HepG2 (cell line): Measurements from ENCODE around the gene UBB. TPM values are rescaled to one million over a fixed set of nuclear protein-coding genes. Genes with fewer than 3 reads are reported as not detected.

Experiments
- ELF4 ChIP-seq: sonication (generic); formaldehyde crosslinking; IDR thresholded peaks from 2 replicates; pipeline ENCODE4 v1.5.0; 2020; ENCODE audit warnings: missing genetic modification reagents, mild to moderate bottlenecking, moderate library complexity, borderline replicate concordance
- MTA3 ChIP-seq: sonication (generic); formaldehyde crosslinking; IDR thresholded peaks from 2 replicates; pipeline ENCODE4 v1.4.0; 2020; ENCODE audit warnings: missing genetic modification reagents
- MYNN ChIP-seq: sonication (generic); formaldehyde crosslinking; IDR thresholded peaks from 2 replicates; pipeline ENCODE4 v1.4.0; 2020; ENCODE audit warnings: mild to moderate bottlenecking, low read depth, missing genetic modification reagents
- NFKBIZ ChIP-seq: IDR thresholded peaks from 2 replicates; pipeline ENCODE4 v1.6.1; 2018; ENCODE audit warnings: missing genetic modification reagents, missing compliant biosample characterization
- NONO ChIP-seq, 2 experiments: fragments of 450-650 bp in 1 of 2; sonication (generic) in 1 of 2; formaldehyde crosslinking in 1 of 2; IDR thresholded peaks in 1 of 2; conservative IDR thresholded peaks in 1 of 2; 2 replicates each; pipeline versions ENCODE4 v1.6.1 to v1.8.0; 2017 to 2022; ENCODE audit warnings: mild to moderate bottlenecking in 1 of 2, missing genetic modification reagents in 1 of 2, moderate library complexity in 1 of 2
- RAD21 ChIP-seq: fragments of 450-650 bp; formaldehyde crosslinking; IDR thresholded peaks from 2 replicates; pipeline ENCODE4 v1.5.0; 2020; ENCODE audit warnings: mild to moderate bottlenecking
- STAG1 ChIP-seq: sonication (generic); formaldehyde crosslinking; IDR thresholded peaks from 2 replicates; pipeline ENCODE4 v1.4.0; 2020; ENCODE audit warnings: missing genetic modification reagents
- ZNF17 ChIP-seq: sonication (generic); formaldehyde crosslinking; IDR thresholded peaks from 2 replicates; pipeline ENCODE4 v1.5.0; 2020; ENCODE audit warnings: mild to moderate bottlenecking, missing genetic modification reagents
- ZNF3 ChIP-seq: IDR thresholded peaks from 2 replicates; pipeline ENCODE4 v1.7.0; 2017; ENCODE audit warnings: inconsistent platforms
- ZNF329 ChIP-seq: sonication (generic); formaldehyde crosslinking; IDR thresholded peaks from 2 replicates; pipeline ENCODE4 v1.9.0; 2021; ENCODE audit warnings: low read depth, mild to moderate bottlenecking, missing genetic modification reagents
- ZNF44 ChIP-seq: sonication (generic); formaldehyde crosslinking; IDR thresholded peaks from 2 replicates; pipeline ENCODE4 v1.5.1; 2020; ENCODE audit warnings: mild to moderate bottlenecking, missing genetic modification reagents
- ZNF558 ChIP-seq: sonication (generic); formaldehyde crosslinking; IDR thresholded peaks from 2 replicates; pipeline ENCODE4 v1.9.0; 2022; ENCODE audit warnings: mild to moderate bottlenecking, missing genetic modification reagents, borderline replicate concordance
- polyA plus RNA-seq, 8 experiments: library from polyadenylated mRNA; depleted of rRNA in 3 of 8; stranded (reverse) in 7 of 8; unstranded in 1 of 8; fragments of >200 nt; fragmentation: Illumina TruSeq in 4 of 8; extraction: Trizol in 4 of 8; gene quantifications; 2 replicates each; pipeline versions ENCODE4 v1.2.1 to v1.2.3, GENCODE V29; 2011 to 2016; ENCODE audit warnings: low read depth in 4 of 8, missing spikeins in 1 of 8, mixed read lengths in 1 of 8; ENCODE audit not compliant: insufficient read depth in 1 of 8
- total RNA-seq, 5 experiments: library from RNA; depleted of rRNA; stranded (reverse); fragments of >200 nt; fragmentation: Illumina TruSeq; extraction: Trizol; gene quantifications; 2 replicates each; pipeline ENCODE4 v1.2.3, GENCODE V29; 2016; ENCODE audit warnings: low read depth in 1 of 5
- TF ChIP-seq, protein P1 (sequence below): sonication (generic); formaldehyde crosslinking; IDR thresholded peaks from 2 replicates; pipeline ENCODE4 v1.4.0; 2020; ENCODE audit warnings: missing genetic modification reagents, mild to moderate bottlenecking, borderline replicate concordance
- TF ChIP-seq, protein P2 (sequence below): sonication (generic); formaldehyde crosslinking; IDR thresholded peaks from 2 replicates; pipeline ENCODE4 v1.4.0; 2020; ENCODE audit warnings: mild to moderate bottlenecking, low read depth, missing genetic modification reagents
- TF ChIP-seq, protein P3 (sequence below): sonication (generic); formaldehyde crosslinking; IDR thresholded peaks from 2 replicates; pipeline ENCODE4 v1.4.0; 2020; ENCODE audit warnings: mild to moderate bottlenecking, missing genetic modification reagents
- TF ChIP-seq, protein P4 (sequence below): sonication (generic); formaldehyde crosslinking; IDR thresholded peaks from 2 replicates; pipeline ENCODE4 v1.4.0; 2020; ENCODE audit warnings: low read depth, mild to moderate bottlenecking, missing genetic modification reagents

The UBB gene
- total and polyA plus RNA-seq, 2 of the 13 experiments (the other 11 are each of a cell fraction or from before 2014, with no cell fraction given) = 1,130 to 2,066 TPM

DNA sequence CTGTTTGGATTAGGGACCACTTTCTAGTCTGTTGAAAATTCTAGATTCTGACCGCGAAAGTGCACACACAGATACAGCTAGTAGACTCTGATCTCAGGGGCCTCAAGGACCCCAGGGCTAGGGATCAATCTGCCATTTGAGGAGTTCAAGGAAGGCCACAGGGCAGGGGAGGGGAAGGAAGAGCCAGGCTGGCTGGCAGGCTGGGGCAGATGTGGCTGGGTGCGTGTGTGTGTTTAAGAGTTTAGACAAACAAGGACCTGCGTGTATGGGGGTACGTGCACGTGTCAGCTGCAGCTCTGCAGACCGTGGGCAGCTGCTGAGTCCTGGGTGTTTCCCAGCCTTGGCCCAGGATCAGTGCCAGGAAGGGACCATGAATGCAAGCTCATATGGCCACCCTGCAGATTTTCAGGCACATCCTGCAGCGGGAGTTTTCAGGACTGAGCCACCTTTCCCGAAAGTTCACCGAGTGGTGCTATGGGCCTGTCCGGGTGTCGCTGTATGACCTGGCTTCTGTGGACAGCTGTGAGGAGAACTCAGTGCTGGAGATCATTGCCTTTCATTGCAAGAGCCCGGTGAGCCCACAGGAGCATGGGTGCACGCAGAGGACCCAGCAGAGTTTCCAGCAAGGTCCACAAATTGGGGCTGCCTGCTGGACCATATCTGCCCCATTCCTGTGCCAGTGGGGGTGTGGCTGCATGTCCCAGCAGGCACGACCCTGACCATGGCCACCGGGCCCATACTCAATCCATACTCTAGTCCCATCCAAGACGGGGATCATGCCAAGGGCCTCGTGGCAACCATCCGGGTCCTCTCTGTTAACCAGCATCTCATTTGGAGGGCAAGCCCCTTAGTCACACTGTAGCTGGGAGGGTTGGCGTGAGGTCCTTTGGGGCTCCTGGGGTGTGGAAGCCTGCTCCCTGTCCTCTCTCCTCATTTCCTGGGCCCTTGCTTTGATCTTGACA, 45.1 kb downstream of the UBB start (continued):
- TF ChIP-seq, protein P1, sequence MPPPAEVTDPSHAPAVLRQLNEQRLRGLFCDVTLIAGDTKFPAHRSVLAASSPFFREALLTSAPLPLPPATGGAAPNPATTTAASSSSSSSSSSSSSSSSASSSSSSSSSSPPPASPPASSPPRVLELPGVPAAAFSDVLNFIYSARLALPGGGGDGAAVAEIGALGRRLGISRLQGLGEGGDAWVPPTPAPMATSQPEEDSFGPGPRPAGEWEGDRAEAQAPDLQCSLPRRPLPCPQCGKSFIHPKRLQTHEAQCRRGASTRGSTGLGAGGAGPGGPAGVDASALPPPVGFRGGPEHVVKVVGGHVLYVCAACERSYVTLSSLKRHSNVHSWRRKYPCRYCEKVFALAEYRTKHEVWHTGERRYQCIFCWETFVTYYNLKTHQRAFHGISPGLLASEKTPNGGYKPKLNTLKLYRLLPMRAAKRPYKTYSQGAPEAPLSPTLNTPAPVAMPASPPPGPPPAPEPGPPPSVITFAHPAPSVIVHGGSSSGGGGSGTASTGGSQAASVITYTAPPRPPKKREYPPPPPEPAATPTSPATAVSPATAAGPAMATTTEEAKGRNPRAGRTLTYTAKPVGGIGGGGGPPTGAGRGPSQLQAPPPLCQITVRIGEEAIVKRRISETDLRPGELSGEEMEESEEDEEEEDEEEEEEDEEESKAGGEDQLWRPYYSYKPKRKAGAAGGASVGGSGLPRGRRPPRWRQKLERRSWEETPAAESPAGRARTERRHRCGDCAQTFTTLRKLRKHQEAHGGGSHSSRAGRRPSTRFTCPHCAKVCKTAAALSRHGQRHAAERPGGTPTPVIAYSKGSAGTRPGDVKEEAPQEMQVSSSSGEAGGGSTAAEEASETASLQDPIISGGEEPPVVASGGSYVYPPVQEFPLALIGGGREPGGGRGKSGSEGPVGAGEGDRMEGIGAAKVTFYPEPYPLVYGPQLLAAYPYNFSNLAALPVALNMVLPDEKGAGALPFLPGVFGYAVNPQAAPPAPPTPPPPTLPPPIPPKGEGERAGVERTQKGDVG (CRISPR knock-in tag) = no peak
- TF ChIP-seq ZNF558 (CRISPR knock-in tag) (no peak), ZNF3 (CRISPR knock-in tag) (no peak), RAD21 (CRISPR knock-in tag) (no peak), STAG1 (CRISPR knock-in tag) (0 out of 2 replicates have a peak, but pooled peaks have one; percentile 7), MYNN (no peak), MTA3 (CRISPR knock-in tag) (no peak), ZNF17 (CRISPR knock-in tag) (no peak), NFKBIZ (CRISPR knock-in tag) (no peak), NONO (IDR thresholded peaks at IDR 0.05) (no peak), NONO (CRISPR knock-in tag; conservative IDR thresholded peaks at IDR 0.05) (no peak), ZNF329 (CRISPR knock-in tag) (no peak), ELF4 (CRISPR knock-in tag) (0 out of 2 replicates have a peak, but pooled peaks have one; percentile 51), ZNF44 (CRISPR knock-in tag) (no peak)
- TF ChIP-seq, protein P2, sequence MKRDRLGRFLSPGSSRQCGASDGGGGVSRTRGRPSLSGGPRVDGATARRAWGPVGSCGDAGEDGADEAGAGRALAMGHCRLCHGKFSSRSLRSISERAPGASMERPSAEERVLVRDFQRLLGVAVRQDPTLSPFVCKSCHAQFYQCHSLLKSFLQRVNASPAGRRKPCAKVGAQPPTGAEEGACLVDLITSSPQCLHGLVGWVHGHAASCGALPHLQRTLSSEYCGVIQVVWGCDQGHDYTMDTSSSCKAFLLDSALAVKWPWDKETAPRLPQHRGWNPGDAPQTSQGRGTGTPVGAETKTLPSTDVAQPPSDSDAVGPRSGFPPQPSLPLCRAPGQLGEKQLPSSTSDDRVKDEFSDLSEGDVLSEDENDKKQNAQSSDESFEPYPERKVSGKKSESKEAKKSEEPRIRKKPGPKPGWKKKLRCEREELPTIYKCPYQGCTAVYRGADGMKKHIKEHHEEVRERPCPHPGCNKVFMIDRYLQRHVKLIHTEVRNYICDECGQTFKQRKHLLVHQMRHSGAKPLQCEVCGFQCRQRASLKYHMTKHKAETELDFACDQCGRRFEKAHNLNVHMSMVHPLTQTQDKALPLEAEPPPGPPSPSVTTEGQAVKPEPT = no peak
- TF ChIP-seq, protein P3, sequence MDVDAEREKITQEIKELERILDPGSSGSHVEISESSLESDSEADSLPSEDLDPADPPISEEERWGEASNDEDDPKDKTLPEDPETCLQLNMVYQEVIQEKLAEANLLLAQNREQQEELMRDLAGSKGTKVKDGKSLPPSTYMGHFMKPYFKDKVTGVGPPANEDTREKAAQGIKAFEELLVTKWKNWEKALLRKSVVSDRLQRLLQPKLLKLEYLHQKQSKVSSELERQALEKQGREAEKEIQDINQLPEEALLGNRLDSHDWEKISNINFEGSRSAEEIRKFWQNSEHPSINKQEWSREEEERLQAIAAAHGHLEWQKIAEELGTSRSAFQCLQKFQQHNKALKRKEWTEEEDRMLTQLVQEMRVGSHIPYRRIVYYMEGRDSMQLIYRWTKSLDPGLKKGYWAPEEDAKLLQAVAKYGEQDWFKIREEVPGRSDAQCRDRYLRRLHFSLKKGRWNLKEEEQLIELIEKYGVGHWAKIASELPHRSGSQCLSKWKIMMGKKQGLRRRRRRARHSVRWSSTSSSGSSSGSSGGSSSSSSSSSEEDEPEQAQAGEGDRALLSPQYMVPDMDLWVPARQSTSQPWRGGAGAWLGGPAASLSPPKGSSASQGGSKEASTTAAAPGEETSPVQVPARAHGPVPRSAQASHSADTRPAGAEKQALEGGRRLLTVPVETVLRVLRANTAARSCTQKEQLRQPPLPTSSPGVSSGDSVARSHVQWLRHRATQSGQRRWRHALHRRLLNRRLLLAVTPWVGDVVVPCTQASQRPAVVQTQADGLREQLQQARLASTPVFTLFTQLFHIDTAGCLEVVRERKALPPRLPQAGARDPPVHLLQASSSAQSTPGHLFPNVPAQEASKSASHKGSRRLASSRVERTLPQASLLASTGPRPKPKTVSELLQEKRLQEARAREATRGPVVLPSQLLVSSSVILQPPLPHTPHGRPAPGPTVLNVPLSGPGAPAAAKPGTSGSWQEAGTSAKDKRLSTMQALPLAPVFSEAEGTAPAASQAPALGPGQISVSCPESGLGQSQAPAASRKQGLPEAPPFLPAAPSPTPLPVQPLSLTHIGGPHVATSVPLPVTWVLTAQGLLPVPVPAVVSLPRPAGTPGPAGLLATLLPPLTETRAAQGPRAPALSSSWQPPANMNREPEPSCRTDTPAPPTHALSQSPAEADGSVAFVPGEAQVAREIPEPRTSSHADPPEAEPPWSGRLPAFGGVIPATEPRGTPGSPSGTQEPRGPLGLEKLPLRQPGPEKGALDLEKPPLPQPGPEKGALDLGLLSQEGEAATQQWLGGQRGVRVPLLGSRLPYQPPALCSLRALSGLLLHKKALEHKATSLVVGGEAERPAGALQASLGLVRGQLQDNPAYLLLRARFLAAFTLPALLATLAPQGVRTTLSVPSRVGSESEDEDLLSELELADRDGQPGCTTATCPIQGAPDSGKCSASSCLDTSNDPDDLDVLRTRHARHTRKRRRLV (CRISPR knock-in tag) = no peak
- TF ChIP-seq, protein P4, sequence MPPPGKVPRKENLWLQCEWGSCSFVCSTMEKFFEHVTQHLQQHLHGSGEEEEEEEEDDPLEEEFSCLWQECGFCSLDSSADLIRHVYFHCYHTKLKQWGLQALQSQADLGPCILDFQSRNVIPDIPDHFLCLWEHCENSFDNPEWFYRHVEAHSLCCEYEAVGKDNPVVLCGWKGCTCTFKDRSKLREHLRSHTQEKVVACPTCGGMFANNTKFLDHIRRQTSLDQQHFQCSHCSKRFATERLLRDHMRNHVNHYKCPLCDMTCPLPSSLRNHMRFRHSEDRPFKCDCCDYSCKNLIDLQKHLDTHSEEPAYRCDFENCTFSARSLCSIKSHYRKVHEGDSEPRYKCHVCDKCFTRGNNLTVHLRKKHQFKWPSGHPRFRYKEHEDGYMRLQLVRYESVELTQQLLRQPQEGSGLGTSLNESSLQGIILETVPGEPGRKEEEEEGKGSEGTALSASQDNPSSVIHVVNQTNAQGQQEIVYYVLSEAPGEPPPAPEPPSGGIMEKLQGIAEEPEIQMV = no peak
